GM19397 (cell line): ENCODE data around the gene ZNF619.

Experiments
- ATAC-seq: cut with Tn5 transposase; IDR thresholded peaks from one replicate; pipeline ENCODE4 v1.9.1; 2021; ENCODE audit warnings: mild to moderate bottlenecking, moderate library complexity; ENCODE audit not compliant: unreplicated experiment

The ZNF619 gene

DNA sequence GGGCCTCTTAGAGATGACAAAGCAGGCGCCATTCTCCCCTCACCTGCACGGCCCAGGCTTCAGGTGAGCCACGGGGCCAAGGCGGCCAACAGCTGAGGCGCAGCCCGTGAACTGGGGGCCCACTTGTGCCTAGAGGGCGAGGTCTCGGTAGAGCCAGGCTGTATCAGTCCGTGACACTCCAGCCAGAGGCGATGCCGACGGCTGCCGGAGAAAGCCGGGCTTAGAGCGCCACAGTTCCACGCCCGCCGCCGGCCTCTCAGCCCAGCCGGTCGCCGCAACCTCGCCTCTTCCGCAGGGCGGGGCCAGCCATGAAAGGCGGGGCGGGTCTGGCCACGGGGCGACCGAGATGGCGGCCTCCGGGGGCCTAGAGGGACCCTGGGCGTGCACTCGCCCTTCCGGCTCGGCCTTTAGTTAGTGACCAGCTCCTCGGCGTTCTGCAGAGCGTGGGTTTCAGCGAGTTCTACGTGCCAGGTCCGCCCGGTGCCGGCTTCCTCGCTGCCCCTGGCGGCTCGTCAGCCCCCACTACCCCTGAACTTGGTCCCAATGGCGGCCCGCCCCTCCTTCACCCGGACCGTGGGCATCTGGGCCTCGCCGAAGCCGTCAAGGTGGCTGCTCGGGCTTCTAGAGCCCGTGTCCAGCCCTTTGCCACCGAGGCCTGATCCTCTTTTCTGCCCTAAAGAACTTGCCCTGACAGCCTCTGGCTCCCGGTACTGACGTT, 47.8 kb downstream of the ZNF619 start, which contains the start of gene ZNF621:
ZNF621 (plus strand) TSS at position 393 of the 718 bp plus-strand sequence. CDS start 881 bp downstream, outside the sequence.
- peak; percentile 99 for ATAC-seq

DNA sequence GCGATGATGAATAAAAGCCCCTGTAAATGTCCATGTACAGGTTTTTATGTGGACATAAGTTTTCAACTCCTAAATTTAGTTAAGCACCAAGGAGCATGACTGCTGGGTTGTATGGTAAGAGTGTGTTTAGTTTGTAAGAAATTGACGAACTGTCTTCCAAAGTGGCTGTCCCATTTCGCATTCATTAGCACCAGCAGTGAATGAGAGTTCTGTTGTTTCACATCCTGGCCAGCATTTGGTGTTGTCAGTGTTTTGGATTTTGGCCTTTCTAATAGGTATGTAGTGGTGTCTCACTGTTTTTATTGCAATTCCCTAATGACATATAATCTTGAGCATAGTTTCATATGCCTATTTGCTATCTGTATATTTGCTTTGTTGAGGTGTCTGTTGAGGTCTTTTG, 51.5 kb downstream of the ZNF619 start:
- ATAC-seq: no peak

DNA sequence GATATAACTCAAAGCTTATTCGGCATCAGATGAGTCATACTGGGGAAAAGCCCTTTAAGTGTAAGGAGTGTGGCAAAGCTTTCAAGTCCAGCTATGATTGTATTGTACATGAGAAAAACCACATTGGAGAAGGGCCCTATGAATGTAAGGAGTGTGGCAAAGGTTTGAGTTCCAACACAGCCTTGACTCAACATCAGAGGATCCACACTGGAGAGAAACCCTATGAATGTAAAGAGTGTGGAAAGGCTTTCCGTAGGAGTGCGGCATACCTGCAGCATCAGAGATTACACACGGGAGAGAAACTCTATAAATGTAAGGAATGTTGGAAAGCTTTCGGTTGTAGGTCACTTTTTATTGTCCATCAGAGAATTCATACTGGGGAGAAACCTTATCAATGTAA, 55.3 kb downstream of the ZNF619 start:
- no peak for ATAC-seq

DNA sequence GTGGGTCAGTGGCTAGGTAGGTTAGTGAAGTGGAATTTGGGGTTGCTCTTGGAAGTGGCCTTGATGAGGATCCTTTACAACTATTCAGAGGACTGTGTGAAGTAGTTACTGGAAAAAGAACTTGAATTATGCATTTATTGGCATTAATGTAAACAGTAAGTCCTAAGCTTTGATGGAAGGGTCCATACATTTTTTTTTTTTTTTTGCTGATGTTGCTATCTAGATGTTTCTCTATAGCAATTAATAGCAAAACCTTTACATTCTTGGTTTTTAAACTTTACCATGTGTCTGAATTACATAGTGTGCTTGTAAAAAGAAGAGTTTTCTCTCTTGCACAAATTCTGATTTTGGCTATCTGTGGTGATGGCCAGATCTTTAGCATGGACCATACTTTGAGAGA, 57.4 kb downstream of the ZNF619 start:
- no peak for ATAC-seq
